ENCODE data around the gene NOS1AP.

The NOS1AP gene

GRCh38 chr1:162359523-162360236 is 290.2 kb downstream of the NOS1AP start:
- no peak for TF ChIP-seq CTCF (IDR thresholded peaks at IDR 0.05; ENCODE audit: insufficient read depth, low read length, poor library complexity, severe bottlenecking)
- no peaks in the 10 kb centered on the region for H3K36me3 ChIP-seq (ENCODE audit: control insufficient read depth, insufficient read depth, low read length)

GRCh38 chr1:162360237-162360873 is 290.9 kb downstream of the NOS1AP start:
- Histone ChIP-seq H3K36me3 (ENCODE audit: control insufficient read depth, insufficient read depth, low read length) (no peaks in the 10 kb centered on the region), H3K4me3 (replicated peaks; ENCODE audit: low read depth, low read length) (no peak overlapping the region), H3K27me3 (replicated peaks; ENCODE audit: control insufficient read depth, insufficient read depth, low read length) (peaks cover 3% of the 10 kb centered on the region)
- no peak for DNase-seq (ENCODE audit: extremely low read depth, insufficient read length)
- no peak for TF ChIP-seq CTCF (IDR thresholded peaks at IDR 0.05; ENCODE audit: insufficient read depth, low read length, poor library complexity, severe bottlenecking)

More at GRCh38 chr1:162359523-162360236, 290.2 kb downstream of the NOS1AP start:
- DNase-seq (ENCODE audit: extremely low read depth, insufficient read length): no peak
- peaks cover 3% of the 10 kb centered on the region for H3K27me3 ChIP-seq (replicated peaks; ENCODE audit: control insufficient read depth, insufficient read depth, low read length)
- no peak overlapping the region for H3K4me3 ChIP-seq (replicated peaks; ENCODE audit: low read depth, low read length)

GRCh38 chr1:162360874-162361260 is 291.4 kb downstream of the NOS1AP start:
- Histone ChIP-seq H3K4me3 (replicated peaks; ENCODE audit: low read depth, low read length) (no peak overlapping the region), H3K27me3 (replicated peaks; ENCODE audit: control insufficient read depth, insufficient read depth, low read length) (peaks cover 3% of the 10 kb centered on the region), H3K36me3 (ENCODE audit: control insufficient read depth, insufficient read depth, low read length) (no peaks in the 10 kb centered on the region)
- DNase-seq (ENCODE audit: extremely low read depth, insufficient read length): no peak
- no peak for TF ChIP-seq CTCF (IDR thresholded peaks at IDR 0.05; ENCODE audit: insufficient read depth, low read length, poor library complexity, severe bottlenecking)

GRCh38 chr1:162361349-162361748 is 291.9 kb downstream of the NOS1AP start:
- no peak overlapping the region for H3K4me3 ChIP-seq (replicated peaks; ENCODE audit: low read depth, low read length)
- TF ChIP-seq CTCF (IDR thresholded peaks at IDR 0.05; ENCODE audit: insufficient read depth, low read length, poor library complexity, severe bottlenecking): no peak
- peaks cover 3% of the 10 kb centered on the region for H3K27me3 ChIP-seq (replicated peaks; ENCODE audit: control insufficient read depth, insufficient read depth, low read length)
- H3K36me3 ChIP-seq (ENCODE audit: control insufficient read depth, insufficient read depth, low read length): no peaks in the 10 kb centered on the region
- no peak for DNase-seq (ENCODE audit: extremely low read depth, insufficient read length)

GRCh38 chr1:162363823-162364222 is 294.3 kb downstream of the NOS1AP start:
- Histone ChIP-seq H3K36me3 (ENCODE audit: control insufficient read depth, insufficient read depth, low read length) (no peaks in the 10 kb centered on the region), H3K27me3 (replicated peaks; ENCODE audit: control insufficient read depth, insufficient read depth, low read length) (no peaks in the 10 kb centered on the region), H3K4me3 (replicated peaks; ENCODE audit: low read depth, low read length) (no peak overlapping the region)
- TF ChIP-seq CTCF (IDR thresholded peaks at IDR 0.05; ENCODE audit: insufficient read depth, low read length, poor library complexity, severe bottlenecking): no peak
- DNase-seq (ENCODE audit: extremely low read depth, insufficient read length): no peak
